HG03457 (cell line): ENCODE data around the gene NRARP.
"Not testable (repeated sequence)": the region's sequence is repeated elsewhere in the genome, so short reads cannot be mapped to it uniquely, and the experiment has no call there.

ENCODE experiments used
- ATAC-seq: cut with Tn5 transposase; IDR thresholded peaks from one replicate; pipeline ENCODE4 v1.9.1; 2021; ENCODE audit warnings: moderate number of reproducible peaks; ENCODE audit not compliant: unreplicated experiment

The NRARP gene

DNA sequence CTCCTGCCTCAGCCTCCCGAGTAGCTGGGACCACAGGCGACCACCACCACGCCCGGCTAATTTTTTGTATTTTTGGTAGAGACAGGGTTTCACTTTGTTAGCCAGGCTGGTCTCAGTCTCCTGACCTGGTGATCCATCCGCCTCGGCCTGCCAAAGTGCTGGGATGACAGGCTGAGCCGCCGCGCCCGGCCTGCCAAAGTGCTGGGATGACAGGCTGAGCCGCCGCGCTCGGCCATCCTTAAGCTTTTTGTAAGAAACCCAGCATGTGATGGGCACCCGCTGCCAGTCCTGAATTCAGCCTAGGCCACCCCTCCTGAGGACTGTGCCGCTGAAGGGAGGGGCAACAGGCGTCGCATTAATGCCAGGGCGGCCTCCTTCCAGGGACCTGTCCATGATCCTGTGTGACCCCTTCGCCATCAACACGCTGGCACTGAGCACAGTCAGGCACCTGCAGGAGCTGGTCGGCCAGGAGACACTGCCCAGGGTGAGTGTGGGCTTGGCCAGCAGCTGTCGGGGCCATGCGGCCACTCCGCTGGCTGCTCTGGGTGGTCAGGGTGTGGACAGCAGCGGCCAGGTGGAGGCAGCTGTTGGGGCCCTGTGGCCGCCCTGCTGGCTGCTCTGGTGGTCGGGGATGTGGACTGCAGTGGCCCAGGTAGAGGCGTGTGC, 36.4 kb downstream of the NRARP start:
- no peak for ATAC-seq

DNA sequence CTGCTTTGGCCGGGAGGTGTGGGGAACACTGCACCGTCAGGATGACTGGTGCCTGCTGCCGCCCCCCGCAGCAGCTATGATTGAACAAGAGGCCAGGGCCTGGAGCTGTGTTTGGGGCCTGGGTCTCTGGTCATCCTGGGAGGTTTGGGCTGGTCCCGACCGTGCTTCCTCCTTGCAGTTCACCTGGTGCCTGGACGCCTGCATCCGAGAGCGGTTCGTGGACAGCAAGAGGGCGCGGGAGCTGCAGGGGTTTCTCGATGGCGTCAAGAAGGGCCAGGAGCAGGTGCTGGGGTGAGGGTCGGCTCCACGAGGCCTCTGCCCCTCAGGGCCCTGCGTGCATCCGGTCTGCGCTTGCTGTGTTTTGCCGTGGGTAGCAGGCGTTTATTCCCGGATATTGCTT, 38.0 kb downstream of the NRARP start:
- no peak for ATAC-seq

DNA sequence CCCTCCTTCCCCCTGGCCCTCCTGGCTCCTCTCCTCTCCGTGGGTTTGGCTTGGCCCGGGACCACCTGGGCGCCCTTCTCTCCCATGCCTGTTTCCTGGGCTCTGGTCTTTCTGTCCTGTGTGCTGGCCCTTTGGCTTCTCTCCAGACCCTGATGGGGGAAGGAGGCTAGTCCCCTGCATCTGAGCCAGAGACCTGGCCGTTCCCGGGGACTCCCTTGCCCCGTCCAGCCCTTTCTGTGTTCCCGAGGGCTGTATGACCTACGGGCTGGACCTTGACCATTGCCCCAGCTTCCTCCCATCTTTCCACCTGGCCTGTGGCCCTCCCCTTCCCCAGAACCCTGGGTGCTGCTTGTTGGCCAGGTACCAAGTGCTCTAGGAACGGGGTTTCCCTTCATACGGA, 38.6 kb downstream of the NRARP start:
- ATAC-seq: no peak

DNA sequence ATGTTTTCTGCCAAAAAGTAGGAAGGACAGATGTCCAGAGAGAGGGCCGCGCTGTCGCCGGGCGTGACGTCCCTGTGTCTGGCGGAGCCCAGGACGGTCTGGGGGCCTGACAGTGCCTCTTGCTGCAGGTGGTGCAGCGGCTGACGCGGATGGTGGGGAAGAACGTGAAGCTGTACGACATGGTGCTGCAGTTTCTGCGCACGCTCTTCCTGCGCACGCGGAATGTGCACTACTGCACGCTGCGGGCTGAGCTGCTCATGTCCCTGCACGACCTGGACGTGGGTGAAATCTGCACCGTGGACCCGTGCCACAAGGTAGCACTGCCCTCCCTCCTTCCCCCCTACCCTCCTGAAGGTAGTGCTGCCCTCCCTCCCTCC, 39.2 kb downstream of the NRARP start:
- ATAC-seq: no peak

DNA sequence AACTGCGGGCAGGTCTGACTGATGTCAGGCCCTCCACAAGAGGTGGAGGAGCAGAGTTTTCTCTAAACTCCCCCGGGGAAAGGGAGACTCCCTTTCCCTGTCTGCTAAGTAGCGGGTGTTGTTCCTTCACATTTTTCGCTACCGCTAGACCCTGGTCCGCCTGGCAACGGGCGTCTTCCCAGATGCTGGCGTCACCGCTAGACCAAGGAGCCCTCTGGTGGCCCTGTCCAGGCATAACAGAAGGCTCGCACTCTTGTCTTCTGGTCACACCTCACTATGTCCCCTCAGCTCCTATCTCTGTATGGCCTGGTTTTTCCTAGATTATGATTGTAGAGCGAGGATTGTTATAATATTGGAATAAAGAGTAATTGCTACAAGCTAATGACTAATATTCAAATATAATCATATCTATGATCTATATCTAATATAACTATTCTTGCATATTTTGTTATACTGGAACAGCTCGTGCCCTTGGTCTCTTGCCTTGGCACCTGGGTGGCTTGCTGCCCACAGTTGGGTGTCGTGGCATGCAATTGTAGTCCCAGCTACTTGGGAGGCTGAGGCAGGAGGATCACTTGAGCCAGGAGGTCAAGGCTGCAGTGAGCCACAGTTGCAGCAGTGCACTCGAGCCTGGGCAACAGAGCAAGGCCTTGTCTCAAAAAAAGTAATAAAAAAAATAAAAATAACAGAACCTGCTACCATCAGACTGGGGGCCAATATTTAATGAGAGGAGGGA, 39.7 kb downstream of the NRARP start:
- ATAC-seq: not testable (repeated sequence)

DNA sequence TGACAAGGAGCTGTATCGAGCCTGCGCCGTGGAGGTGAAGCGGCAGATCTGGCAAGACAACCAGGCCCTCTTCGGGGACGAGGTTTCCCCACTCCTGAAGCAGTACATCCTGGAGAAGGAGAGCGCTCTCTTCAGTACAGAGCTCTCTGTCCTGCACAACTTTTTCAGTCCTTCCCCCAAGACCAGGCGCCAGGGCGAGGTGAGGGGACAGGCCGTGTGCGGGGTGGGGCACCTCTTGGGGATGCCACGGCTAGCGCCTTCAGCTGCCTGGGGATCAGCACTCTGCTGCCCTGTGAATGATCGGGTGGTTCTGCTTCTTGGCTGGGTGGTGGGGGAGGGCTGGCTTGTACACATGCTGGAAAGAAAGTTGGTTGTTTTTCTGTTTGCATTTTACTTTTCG, 45.2 kb downstream of the NRARP start:
- ATAC-seq: no peak

DNA sequence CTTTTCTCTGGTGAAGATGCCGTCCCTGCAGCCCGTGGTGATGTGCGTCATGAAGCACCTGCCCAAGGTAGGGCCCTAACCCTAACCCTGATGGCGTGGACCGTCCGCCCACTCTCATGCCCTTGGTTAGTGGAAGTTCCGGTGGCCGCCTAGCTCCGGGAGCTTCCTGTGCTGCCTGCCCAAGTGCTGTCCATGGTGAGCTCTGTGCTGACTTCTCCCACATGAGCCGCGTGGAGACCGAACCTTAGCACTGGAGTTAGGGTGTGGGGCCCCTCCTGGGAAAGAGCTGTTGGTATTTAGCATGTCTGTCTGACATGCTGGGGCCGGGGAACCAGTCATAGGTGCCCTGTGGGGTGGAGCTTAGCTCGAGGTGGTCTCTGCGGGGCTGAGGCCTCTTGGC, 45.7 kb downstream of the NRARP start:
- no peak for ATAC-seq

DNA sequence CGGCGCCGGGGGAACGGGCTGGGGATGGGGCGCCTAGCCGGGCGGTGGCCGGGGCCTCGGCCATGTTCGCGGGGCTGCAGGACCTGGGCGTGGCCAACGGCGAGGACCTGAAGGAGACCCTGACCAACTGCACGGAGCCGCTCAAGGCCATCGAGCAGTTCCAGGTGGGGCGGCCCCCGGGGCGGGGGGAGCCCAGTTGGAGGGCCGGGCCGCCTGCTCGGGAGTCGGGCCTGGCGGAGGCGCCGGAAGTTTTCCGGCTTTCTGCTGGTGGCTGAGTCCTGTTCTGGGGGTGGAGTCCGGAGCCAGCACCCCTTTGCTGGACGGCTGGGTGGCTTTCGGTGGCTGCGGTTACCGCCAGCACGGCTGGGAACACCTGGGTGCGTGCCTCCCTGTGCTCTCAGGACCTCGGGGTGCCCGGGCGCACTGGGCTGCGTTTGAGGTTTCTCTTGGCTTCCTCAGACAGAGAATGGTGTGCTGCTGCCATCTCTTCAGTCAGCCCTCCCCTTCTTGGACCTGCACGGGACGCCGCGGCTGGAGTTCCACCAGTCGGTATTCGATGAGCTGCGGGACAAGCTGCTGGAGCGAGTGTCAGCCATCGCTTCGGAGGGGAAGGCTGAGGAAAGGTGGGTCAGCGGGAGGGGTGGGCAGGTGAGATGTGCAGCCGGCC, 46.5 kb downstream of the NRARP start:
- ATAC-seq: peak; percentile 4

DNA sequence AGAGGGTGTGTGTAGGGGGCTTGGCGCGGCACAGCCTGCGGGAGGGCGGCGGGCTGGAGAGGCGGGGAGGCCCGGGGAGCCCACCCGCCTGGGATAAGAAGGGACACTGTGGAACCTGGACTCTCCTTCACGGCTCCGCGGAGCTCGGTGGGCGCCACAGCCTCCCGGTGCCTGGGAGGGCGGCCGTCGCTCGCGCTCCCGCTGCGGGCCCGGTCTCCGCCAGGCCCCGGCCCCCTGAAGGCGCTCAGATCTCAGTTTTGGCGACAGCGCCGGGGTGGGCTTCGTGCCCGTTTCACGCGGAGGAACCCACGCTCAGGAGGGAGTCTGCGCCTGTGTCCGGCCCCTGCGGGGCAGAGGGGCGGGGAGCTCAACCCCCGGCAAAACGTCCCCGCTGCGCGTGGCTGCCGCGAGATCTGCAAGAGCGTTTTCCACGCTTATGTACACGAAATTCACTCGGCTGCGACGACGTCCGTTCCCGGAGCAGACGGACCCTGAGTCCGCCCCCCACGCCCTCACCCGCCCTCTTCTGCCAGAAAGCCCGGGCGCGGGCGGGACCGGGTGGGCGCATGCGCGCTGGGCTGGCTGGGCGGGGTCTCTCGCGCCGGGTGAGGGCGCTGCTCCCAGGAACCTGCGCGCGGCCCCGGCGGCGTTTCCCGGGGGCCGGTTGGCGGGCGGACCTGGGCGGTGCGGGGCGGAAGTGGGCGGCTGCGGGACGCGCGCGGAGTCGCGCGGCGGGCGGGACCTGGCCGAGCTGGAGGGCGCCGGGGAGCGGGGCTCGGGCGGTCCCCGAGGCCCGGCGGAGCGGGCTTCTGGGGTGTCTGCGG, 47.2 kb downstream of the NRARP start, which contains the start of gene NELFB:
TSS of gene NELFB (plus strand) at position 704 of the 824 bp plus-strand sequence.
- ATAC-seq: peak; percentile 42

DNA sequence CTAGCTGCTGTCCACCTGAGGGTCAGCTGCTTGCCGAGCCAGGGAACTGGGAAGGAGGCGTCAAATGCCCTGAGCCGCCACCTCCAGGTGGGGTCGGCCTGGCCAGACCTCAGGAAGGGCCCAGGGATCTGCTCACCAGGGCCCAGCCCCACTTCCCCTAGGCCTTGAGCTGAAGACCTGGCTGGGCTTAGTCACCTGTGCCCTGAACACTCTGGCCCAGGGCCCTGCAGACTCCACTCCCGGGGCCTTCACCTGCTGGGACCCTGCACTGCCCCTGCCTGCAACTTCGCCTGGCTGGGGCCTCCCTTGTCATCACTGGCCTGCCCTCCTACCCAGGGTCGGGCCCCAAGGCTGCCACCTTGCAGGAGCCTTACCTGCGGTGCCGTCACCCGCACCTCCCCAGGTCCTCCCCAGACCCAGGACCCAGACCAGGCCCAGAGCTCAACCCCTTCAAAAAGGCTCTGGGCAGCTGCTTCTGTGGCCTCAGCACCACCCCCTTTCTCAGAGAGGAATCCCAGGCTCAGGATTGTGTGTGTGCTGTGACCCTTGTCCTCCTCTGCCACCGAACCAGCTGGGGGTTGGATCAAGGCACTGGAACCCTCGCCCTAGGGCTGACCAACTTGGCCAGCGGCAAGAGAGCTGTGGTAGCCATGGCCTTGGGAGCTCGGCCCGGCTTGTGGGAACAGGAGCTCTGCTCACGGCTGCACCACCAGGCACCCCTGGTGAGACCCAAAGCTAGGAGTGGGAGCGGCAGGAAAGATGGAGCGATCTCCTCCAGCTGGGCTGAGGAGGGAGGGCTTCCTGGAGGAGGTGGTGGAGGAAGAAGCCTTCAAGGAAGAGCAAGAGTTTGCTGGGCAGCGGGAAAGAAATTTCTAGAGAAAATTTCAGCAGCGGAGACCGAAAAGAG, 48.1 kb downstream of the NRARP start:
- ATAC-seq: no peak

DNA sequence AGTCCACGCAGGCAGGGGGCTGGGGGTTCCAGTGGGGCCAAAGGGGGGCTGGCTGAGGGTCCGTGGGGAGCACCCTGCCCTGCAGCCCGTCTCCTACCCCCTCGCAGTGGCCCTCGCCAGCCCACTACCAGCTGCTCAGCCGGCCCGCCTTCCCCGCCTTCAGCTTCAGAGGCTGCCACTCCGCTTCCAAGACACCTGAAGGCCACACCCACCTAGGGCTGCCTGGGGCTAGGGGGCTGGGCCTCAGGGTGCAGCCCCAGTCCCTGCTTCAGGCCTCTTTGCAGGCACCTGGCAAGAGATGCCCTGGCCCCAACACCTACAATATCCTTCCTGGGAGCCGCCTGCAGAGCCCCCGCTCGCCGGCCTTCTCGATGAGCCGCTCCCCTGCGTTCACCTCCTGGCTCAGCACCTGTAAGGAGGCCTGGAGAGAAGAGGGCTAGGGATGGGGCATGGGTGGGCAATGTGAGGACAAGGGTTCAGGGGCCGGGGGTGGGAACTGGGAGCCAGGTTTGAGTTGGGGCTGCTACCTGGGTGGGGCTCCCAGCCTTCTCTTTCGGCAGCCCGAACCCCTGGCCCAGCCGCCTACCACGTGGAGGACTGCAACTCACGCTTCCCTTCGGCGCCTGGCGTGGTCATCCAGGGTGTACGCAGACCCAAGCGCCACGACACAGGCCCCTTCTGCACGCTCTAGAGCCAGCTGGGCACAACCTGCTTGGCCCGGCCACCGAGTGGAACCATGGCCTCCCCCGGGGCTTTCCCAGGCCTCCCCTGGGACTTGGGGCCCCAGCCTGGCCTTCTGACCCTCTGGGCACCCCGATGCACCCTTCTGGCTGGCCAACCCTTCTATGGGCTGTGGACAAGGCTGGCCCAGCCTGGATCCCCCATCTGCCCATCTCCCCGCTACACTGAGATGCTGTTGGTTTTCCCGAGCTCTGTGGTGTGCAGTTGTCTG, 49.2 kb downstream of the NRARP start:
- no peak for ATAC-seq

DNA sequence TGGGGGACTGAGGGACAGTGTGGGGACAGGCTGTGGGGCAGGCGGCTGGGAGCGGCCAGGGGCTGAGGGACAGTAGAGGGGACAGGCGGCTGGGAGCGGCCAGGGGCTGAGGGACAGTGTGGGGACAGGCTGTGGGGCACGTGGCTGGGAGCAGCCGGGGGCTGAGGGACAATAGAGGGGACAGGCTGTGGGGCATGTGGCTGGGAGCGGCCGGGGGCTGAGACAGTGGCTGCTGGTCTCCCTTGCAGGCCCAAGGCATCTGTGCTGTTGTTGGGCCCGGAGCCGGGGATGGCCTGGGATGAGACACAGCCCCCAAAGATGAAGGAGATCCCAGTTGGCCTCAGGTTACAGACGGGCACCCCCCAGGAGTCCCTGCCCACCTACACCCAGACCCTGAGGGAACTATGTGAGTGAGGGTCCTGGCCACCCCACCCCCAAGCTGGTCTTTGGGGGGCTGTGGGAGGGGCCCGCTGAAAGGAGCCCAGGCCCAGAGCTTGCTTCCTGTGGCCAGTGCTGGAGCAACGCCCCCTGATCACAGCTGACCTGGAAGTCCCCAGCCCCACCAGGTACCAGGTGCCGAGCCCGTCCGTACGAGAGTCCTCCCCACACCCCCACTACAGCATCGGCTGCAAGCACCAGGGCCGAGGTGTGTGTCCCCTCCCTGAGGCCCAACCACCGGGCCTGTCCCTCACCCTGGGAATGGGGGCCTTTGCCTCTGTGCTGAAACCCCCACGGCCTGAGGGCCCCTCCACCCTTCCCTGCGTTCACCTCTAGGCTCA, 50.4 kb downstream of the NRARP start:
- ATAC-seq: no peak

DNA sequence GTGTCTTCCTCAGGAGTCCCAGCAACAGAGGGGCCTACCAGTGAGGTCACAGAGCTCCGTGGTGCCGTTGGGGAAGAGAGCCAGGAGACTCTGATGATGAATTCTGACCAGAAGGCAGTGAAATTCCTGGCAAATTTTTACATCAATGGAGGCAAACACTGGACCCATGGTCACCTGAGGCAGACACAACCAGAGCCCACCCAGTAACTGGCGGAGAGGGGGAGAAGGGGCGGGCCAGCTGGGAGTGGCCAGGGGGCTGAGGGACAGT, 50.9 kb downstream of the NRARP start, which contains the start of gene STPG3:
TSS of gene STPG3 (plus strand) at position 93 of the 268 bp plus-strand sequence. CDS start at position 94, 1 bp downstream.
- no peak for ATAC-seq

DNA sequence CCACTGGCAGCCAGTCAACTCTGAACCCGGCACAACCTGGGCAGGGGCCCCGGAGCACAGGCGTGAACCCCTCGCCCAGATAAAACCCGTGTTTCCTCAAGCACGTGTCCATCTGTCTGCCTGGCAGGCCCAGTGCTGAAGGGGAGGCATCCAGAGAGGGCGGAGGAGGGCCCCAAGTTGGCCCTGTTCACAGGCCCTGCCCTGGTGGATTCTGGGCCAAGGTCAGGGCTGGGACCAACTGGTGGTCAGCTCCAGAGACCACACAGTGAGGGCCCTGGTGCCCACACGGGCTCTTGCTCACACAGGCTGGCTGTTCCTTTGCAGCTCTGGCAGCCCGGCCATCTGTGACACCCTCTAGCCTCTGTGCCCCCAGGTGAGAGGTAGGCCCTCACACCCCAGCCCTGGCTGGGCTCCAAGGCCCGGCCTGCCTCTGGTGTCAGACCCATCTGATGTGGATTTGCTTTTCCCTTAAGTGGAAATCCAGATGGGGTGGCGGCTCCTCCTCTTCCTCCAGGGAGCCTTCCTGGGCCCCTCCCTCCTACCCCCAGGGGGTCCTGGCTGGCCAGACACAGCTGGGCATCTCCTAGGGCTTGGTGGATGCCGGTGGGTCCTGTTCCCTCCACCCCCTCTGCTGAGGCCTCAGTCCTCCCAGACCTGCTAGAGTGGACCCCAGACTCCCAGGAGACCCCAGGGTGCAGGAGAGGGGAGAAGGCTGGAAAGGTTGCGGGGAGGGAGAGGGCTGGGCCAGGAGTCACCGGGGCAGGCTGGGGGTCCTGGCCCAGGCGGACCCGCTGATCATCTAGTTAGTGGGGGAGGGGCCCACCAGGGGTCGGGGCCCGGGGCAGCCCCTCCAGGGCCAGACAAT, 51.5 kb downstream of the NRARP start:
- ATAC-seq: no peak
